GM12878 (cell line): ENCODE measurements around the gene HSD17B1. TPM values are rescaled to one million over a fixed set of nuclear protein-coding genes. Genes with fewer than 3 reads are reported as not detected.

Source experiments
- ATAC-seq: fragments of 200-7000 bp; cut with Tn5 transposase; 3 replicates; pipeline ENCODE4 v1.9.1; 2020; ENCODE audit warnings: mild to moderate bottlenecking, moderate library complexity
- BruUV-seq: library from RNA; stranded (reverse); fragments of 400-500 nt; replicated peaks from 2 replicates; lab custom pipeline; 2021; lab: Mats Ljungman, UMichigan
- CTCF ChIA-PET: fragments of 300-600 bp; sonication (Branson Sonifier 250); formaldehyde crosslinking; extraction: SDS; loops from one replicate; lab custom pipeline; 2021; ENCODE audit warnings: inconsistent platforms; lab: Yijun Ruan, JAX
- POLR2A ChIA-PET: fragments of 350-600 bp; formaldehyde crosslinking; extraction: SDS; loops from one replicate; lab custom pipeline; 2021; ENCODE audit warnings: inconsistent platforms; lab: Charles Lee
- RAD21 ChIA-PET: fragments of 300-600 bp; sonication (Branson Sonifier 250); formaldehyde crosslinking; loops from one replicate; lab custom pipeline; 2023; ENCODE audit warnings: antibody characterized with exemption; ENCODE audit not compliant: unreplicated experiment; lab: Charles Lee
- SMC1A ChIA-PET: fragments of 300-600 bp; sonication (Branson Sonifier 250); formaldehyde crosslinking; loops from one replicate; lab custom pipeline; 2023; ENCODE audit not compliant: unreplicated experiment, uncharacterized antibody; lab: Charles Lee
- DNase-seq: peaks from one replicate; pipeline ENCODE4 v3.0.0-alpha.2; 2011; ENCODE audit warnings: low read depth, low spot score
- FAIRE-seq: peaks from 3 replicates; lab custom pipeline; 2011; peaks lifted over from hg19 to GRCh38; lab: Jason Lieb, UNC
- H2AFZ ChIP-seq: 2 replicates; pipeline ENCODE4 v1.6.0; 2011; ENCODE audit warnings: low read depth, low read length, control low read depth; ENCODE audit not compliant: control insufficient read depth
- H3K27ac ChIP-seq: 2 replicates; pipeline ENCODE4 v1.5.1; 2011; ENCODE audit warnings: control low read depth; ENCODE audit not compliant: control insufficient read depth, insufficient read depth
- H3K27me3 ChIP-seq, 2 experiments: replicated peaks in 1 of 2; 2 replicates each; pipeline versions ENCODE4 v1.6.0 to v1.6.1; 2011; ENCODE audit warnings: low read length in 1 of 2; ENCODE audit not compliant: control insufficient read depth in 2 of 2, insufficient read depth in 2 of 2
- H3K36me3 ChIP-seq, 2 experiments: 2 replicates each; pipeline ENCODE4 v1.5.1; 2011; ENCODE audit warnings: low read length in 1 of 2; ENCODE audit not compliant: control insufficient read depth in 2 of 2, insufficient read depth in 2 of 2
- H3K4me1 ChIP-seq: 2 replicates; pipeline ENCODE4 v1.6.1; 2011; ENCODE audit warnings: mild to moderate bottlenecking, low read length, moderate library complexity, mixed read lengths; ENCODE audit not compliant: control insufficient read depth, insufficient read depth
- H3K4me2 ChIP-seq: 2 replicates; pipeline ENCODE4 v1.6.0; 2011; ENCODE audit warnings: control low read depth; ENCODE audit not compliant: control insufficient read depth, insufficient read depth
- H3K4me3 ChIP-seq: fragments of 200-600 bp; sonication (generic); 2 replicates; pipeline ENCODE4 v1.5.1; 2016
- H3K79me2 ChIP-seq: 2 replicates; pipeline ENCODE4 v1.6.0; 2011; ENCODE audit warnings: low read length; ENCODE audit not compliant: control insufficient read depth, insufficient read depth
- H3K9ac ChIP-seq: 2 replicates; pipeline ENCODE4 v1.8.0; 2011; ENCODE audit warnings: low read length, control low read depth, mixed read lengths; ENCODE audit not compliant: control insufficient read depth, insufficient read depth
- H3K9me3 ChIP-seq: replicated peaks from 3 replicates; pipeline ENCODE4 v1.5.1; 2011; ENCODE audit warnings: mild to moderate bottlenecking, low read length; ENCODE audit not compliant: control insufficient read depth, insufficient read depth
- H4K20me1 ChIP-seq: 2 replicates; pipeline ENCODE4 v1.6.0; 2011; ENCODE audit not compliant: control insufficient read depth, insufficient read depth
- EZH2 ChIP-seq: IDR thresholded peaks from 2 replicates; pipeline ENCODE4 v1.6.1; 2012; ENCODE audit warnings: low read depth, mild to moderate bottlenecking, control low read depth, inconsistent platforms, low read length, borderline replicate concordance; ENCODE audit not compliant: control insufficient read depth
- RCOR1 ChIP-seq: conservative IDR thresholded peaks from 2 replicates; pipeline ENCODE4 v1.6.1; 2012; ENCODE audit warnings: low read depth, low read length, improper control_type of control experiment
- RUNX3 ChIP-seq: IDR thresholded peaks from 2 replicates; pipeline ENCODE4 v1.6.1; 2012; ENCODE audit warnings: low read length, inconsistent platforms
- SMAD5 ChIP-seq: IDR thresholded peaks from 2 replicates; pipeline ENCODE4 v1.6.1; 2016; ENCODE audit warnings: antibody characterized with exemption, low read depth
- SMARCA5 ChIP-seq: fragments of 450-650 bp; IDR thresholded peaks from 2 replicates; pipeline ENCODE4 v1.6.1; 2017; ENCODE audit warnings: mild to moderate bottlenecking
- WGBS: methylation state at CpG from one replicate; pipeline ENCODE4 v1.1.6; 2016; ENCODE audit warnings: low lambda C conversion rate; ENCODE audit not compliant: insufficient replicate concordance, insufficient coverage; ENCODE audit errors: missing lambda C conversion rate; 5-methylcytosine and 5-hydroxymethylcytosine counted together
- in situ Hi-C: fragments of 300-500 bp; cut with MboI; formaldehyde crosslinking; loops from 9 replicates; pipeline ENCODE4 v1.14.3; 2018; ENCODE audit warnings: mixed read lengths
- intact Hi-C: fragments of 100-400 bp; cut with micrococcal nuclease; formaldehyde crosslinking; loops from one replicate; pipeline ENCODE4 v1.14.2; 2022; ENCODE audit not compliant: unreplicated experiment
- polyA plus RNA-seq, 11 experiments: library from polyadenylated mRNA; depleted of rRNA in 4 of 11; unstranded in 6 of 11; stranded (reverse) in 5 of 11; fragments of >200 nt; fragmentation: Nextera tagmentation in 4 of 11; fragmentation: Illumina TruSeq in 1 of 11; extraction: Ambion mirVana in 4 of 11; extraction: Trizol in 1 of 11; gene quantifications; 1 replicate in 1 of 11; 2 replicates in 10 of 11; pipeline versions ENCODE4 v1.2.1 to v1.2.3, GENCODE V29; 2011 to 2016; ENCODE audit warnings: inconsistent platforms in 2 of 11, missing spikeins in 2 of 11, low read depth in 1 of 11
- total RNA-seq, 4 experiments: library from RNA; depleted of rRNA in 3 of 4; stranded (reverse); fragments of >200 nt in 3 of 4; fragmentation: Illumina TruSeq in 1 of 4; extraction: Trizol in 1 of 4; gene quantifications; 2 replicates each; pipeline versions ENCODE4 v1.2.1 to v1.2.3, GENCODE V29; 2013 to 2021
- TF ChIP-seq, protein P1 (sequence below): IDR thresholded peaks from 2 replicates; pipeline ENCODE4 v1.6.1; 2011; ENCODE audit warnings: mild to moderate bottlenecking, low read depth, low read length, moderate library complexity; ENCODE audit not compliant: insufficient replicate concordance

The HSD17B1 gene
- total and polyA plus RNA-seq, 10 of the 15 experiments (the other 5 are each of a cell fraction or from before 2014, with no cell fraction given), result 0.15 to 1.1 (median 0.42) TPM

DNA sequence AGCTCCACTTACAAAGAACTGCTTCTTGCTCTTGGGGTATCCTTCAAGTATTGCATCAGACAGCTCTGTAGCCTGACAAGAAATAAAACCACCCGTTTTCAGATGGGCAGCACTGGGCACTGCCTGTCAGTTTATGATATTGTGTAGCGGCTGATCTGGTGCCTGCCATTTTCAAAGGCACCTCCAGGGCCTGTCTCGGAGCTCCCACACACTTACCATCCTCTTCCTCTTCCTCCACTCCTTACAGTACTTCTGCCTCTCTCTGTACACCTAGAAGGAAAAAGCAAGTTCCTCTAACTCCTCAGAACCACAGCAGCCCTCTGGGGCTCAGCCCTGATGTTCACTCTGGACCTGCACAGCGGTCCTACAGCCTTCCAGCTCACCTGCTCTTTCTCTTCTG, 20.4 kb downstream of the HSD17B1 start:
- no peak overlapping the region for H3K4me3 ChIP-seq
- H3K27ac ChIP-seq, result no peak overlapping the region
- no peak for DNase-seq
- H4K20me1 ChIP-seq, result peaks cover 2% of the 10 kb centered on the region; the same call in 1 of the 2 replicates
- BruUV-seq, result no TSS peak
- in situ Hi-C loops, result loop anchor here (10.0 kb wide), 1 partner anchor 192 kb away; the partner anchor contains the start of gene RAMP2
- ChIA-PET POLR2A (interaction anchor here (1.0 kb wide), 1 partner anchor 24 kb away, joined by 3 read pairs; no protein-coding TSS in a partner anchor), CTCF (no interaction called here), SMC1A (interaction anchor here (1.3 kb wide), 1 partner anchor 32 kb away, joined by 3 read pairs; no protein-coding TSS in a partner anchor), RAD21 (no interaction called here)
- peaks cover 17 to 40% of the 10 kb centered on the region in 2 experiments for H3K36me3 ChIP-seq
- no peaks in the 10 kb centered on the region for H3K9me3 ChIP-seq
- no peak overlapping the region for H3K9ac ChIP-seq
- WGBS, result 71% methylated on average over 4 of the region's 4 CpGs
- TF ChIP-seq RCOR1 (no peak), SMAD5 (no peak), SMARCA5 (no peak), RUNX3 (no peak), EZH2 (no peak)
- TF ChIP-seq, protein P1, sequence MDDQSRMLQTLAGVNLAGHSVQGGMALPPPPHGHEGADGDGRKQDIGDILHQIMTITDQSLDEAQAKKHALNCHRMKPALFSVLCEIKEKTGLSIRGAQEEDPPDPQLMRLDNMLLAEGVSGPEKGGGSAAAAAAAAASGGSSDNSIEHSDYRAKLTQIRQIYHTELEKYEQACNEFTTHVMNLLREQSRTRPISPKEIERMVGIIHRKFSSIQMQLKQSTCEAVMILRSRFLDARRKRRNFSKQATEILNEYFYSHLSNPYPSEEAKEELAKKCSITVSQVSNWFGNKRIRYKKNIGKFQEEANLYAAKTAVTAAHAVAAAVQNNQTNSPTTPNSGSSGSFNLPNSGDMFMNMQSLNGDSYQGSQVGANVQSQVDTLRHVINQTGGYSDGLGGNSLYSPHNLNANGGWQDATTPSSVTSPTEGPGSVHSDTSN, result no peak
- peaks cover 15% of the 10 kb centered on the region for H3K79me2 ChIP-seq
- no peak overlapping the region for H3K4me2 ChIP-seq
- intact Hi-C loops, result loop anchor here (10.0 kb wide), 1 partner anchor 362 kb away; no protein-coding TSS in a partner anchor
- no peaks in the 10 kb centered on the region for H3K27me3 ChIP-seq
- FAIRE-seq, result no peak
- no peak for ATAC-seq
- H3K4me1 ChIP-seq, result 0 out of 2 replicates have a peak, but pooled peaks cover 3% of the 10 kb centered on the region
- no peak overlapping the region for H2AFZ ChIP-seq
